ACC112 (cell line): ENCODE data around the gene IRF8.

Experiments used
- H2AFZ ChIP-seq: fragments of 200-600 bp; sonication (generic); one replicate; pipeline ENCODE4 v1.6.0; 2017; ENCODE audit warnings: antibody characterized with exemption, low read length; ENCODE audit not compliant: unreplicated experiment
- H3K27ac ChIP-seq: fragments of 200-600 bp; sonication (generic); 2 replicates; pipeline ENCODE4 v1.5.1; 2014; ENCODE audit warnings: low read depth, mild to moderate bottlenecking, antibody characterized with exemption, low read length, moderate library complexity
- H3K27me3 ChIP-seq: fragments of 200-600 bp; sonication (generic); 2 replicates; pipeline ENCODE4 v1.6.1; 2014; ENCODE audit warnings: mild to moderate bottlenecking, antibody characterized with exemption, low read length, moderate library complexity, mixed read lengths; ENCODE audit not compliant: insufficient read depth
- H3K36me3 ChIP-seq: fragments of 200-600 bp; sonication (generic); 2 replicates; pipeline ENCODE4 v1.6.1; 2016; ENCODE audit warnings: mild to moderate bottlenecking, antibody characterized with exemption, low read length, moderate library complexity, mixed read lengths; ENCODE audit not compliant: insufficient read depth
- H3K4me1 ChIP-seq: fragments of 200-600 bp; sonication (generic); one replicate; pipeline ENCODE4 v1.6.1; 2016; ENCODE audit warnings: low read length, mixed read lengths; ENCODE audit not compliant: insufficient read depth, unreplicated experiment, control insufficient read depth
- H3K4me3 ChIP-seq: fragments of 200-600 bp; sonication (generic); 2 replicates; pipeline ENCODE4 v1.5.1; 2014; ENCODE audit warnings: mild to moderate bottlenecking, low read depth, low read length
- H3K79me2 ChIP-seq: fragments of 200-600 bp; sonication (generic); one replicate; pipeline ENCODE4 v1.6.0; 2016; ENCODE audit warnings: low read length; ENCODE audit not compliant: control insufficient read depth, unreplicated experiment, insufficient read depth

IRF8 gene

GRCh38 chr16:85908889-85909589 is 10.1 kb downstream of the IRF8 start:
- Histone ChIP-seq H3K4me1 (peaks cover 9% of the 10 kb centered on the region), H3K27ac (no peak overlapping the region), H3K79me2 (no peaks in the 10 kb centered on the region), H3K36me3 (no peaks in the 10 kb centered on the region), H3K27me3 (peaks cover 57% of the 10 kb centered on the region), H2AFZ (no peak overlapping the region), H3K4me3 (no peak overlapping the region)

DNA sequence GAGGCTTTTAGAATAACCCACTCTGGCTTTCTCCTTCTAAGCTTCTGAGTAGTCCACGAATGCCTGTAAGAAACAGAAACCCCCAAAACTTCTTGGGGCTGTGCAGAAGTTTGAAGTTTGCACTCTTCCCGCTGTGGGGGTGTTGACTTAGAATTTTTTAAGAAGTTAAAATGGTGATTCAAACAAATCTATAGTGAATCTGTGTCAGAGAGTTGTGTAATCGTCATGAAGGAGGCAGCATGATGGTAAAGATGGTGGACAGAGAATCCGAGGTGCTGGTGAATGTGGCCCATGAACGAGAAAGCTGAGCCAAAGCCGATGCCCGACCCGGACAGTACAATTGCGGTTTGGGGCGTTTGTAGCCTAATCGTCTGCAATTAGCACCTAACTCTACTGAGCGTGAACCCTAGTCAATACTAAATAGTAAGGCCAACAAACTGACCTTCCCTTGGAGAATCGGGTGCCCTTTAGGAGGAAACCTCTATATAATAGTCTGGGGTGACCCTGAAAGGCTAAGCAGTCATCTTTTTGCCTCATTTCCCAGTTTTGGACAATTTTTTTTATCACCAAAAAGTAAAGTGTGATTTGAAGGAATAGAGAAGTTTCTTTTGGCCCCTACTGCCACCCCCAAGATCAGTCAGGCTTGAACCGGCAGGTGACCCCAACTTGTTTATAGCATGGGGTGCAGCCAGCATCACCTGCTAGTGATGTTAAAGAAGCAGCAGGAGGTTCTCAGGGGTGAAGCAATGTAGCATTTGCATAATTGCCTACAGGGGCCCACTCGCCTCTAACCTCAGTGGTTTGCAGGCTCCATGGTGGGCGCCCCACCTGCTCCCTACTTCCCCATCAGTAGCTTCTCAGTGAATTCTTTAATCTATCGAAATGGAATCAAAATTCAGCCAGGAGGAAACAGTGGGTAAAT is 11.2 kb downstream of the IRF8 start:
- H3K27me3 ChIP-seq = peaks cover 47% of the 10 kb centered on the region
- H3K27ac ChIP-seq = no peak overlapping the region
- H3K36me3 ChIP-seq = no peaks in the 10 kb centered on the region
- H3K4me1 ChIP-seq = peaks cover 9% of the 10 kb centered on the region
- no peak overlapping the region for H2AFZ ChIP-seq
- no peak overlapping the region for H3K4me3 ChIP-seq
- H3K79me2 ChIP-seq = no peaks in the 10 kb centered on the region

- Histone ChIP-seq H2AFZ (no peak overlapping the region), H3K36me3 (no peaks in the 10 kb centered on the region), H3K4me1 (peaks cover 9% of the 10 kb centered on the region), H3K4me3 (no peak overlapping the region), H3K79me2 (no peaks in the 10 kb centered on the region), H3K27ac (no peak overlapping the region), H3K27me3 (peaks cover 42% of the 10 kb centered on the region)
Observed at GRCh38 chr16:85910854-85911247, 11.9 kb downstream of the IRF8 start.

DNA sequence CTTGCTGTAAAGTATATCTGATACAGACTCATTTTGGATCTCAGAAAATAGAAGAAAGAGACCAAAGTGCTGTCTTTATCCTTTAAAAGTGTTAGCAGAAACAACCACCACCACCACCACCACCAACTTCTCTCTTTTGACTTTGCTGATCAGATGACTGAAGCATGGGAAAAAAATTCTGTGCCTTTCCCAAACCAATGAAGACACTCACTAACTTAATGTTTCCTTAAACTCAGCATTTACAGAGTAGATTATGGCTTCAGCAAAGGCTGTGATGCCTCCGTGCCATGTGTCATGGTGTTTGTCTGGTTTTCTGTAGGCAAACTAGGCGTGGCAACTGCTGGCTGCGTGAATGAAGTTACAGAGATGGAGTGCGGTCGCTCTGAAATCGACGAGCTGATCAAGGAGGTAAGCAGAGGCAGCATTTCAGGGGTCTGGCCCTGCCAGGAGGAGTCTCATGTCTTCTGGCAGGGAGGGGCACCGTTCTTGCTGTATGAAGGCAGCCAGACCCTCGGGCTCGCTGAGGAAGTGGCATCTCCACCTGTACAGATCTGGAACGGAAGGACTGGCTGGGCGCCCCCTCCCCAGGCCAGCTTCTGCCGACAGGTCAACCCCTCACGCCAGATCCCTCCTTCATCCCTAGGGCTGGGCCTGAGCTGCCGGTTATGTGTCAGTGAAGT is 12.4 kb downstream of the IRF8 start:
- Histone ChIP-seq H3K4me1 (peaks cover 11% of the 10 kb centered on the region), H2AFZ (no peak overlapping the region), H3K36me3 (no peaks in the 10 kb centered on the region), H3K4me3 (no peak overlapping the region), H3K79me2 (no peaks in the 10 kb centered on the region), H3K27me3 (peaks cover 40% of the 10 kb centered on the region), H3K27ac (no peak overlapping the region)

DNA sequence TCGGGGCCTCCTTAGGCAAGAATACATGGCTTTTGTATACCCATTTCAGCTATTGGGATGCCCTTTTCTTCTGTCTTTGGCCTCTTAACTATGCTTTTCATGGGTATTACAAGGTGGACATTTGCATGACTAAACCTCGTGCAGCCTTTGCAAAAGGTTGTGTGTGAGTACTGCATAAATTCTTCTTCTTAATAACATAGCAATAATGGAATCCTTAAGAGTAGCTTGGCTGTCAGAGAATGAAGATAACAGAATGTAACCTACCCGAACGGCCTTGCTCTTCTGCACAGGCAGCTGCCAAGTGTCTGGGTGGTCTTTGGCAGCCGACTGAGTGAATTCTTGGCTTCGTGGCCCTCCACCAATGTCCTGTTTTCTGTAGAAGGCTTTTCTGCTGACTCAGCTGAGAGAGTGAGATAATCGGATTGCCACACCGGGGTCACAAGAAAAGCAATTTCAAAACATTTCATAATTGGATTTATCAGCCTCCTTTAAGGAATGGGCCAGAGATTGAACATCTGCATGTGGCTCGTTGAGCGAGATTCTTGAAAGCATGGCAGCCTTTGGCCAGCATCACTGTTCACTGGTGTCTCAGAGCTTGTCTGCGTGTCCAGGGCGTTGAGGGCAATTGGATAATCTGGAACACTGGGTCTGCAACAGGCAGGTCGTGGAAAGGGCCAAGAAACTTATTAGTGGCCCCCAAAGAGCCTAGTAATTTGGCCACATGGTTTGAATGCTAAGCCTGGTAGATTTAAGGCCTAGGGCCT is 13.4 kb downstream of the IRF8 start:
- Histone ChIP-seq H3K36me3 (no peaks in the 10 kb centered on the region), H3K27ac (no peak overlapping the region), H2AFZ (no peak overlapping the region), H3K79me2 (no peaks in the 10 kb centered on the region), H3K4me1 (peaks cover 16% of the 10 kb centered on the region), H3K27me3 (peaks cover 40% of the 10 kb centered on the region), H3K4me3 (no peak overlapping the region)

DNA sequence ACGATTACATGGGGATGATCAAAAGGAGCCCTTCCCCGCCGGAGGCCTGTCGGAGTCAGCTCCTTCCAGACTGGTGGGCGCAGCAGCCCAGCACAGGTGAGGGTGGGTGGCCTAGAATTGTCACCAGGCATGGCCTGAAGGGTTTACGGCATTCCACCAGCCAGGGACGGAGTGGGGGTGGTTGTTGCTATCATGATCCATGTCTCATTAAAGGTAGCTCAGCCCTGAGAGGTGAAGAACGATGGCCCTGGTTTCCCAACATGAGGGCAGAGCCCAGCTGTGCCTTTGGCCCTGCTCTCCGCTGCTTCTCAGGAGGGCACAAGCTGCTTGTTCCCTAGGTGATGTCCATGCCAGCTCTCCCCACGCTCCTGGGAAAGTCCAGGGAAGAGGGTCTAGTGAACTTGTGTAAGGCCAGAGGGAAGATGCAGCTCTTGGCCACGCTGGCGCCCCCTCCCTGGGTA is 14.2 kb downstream of the IRF8 start:
- Histone ChIP-seq H3K36me3 (no peaks in the 10 kb centered on the region), H3K27ac (no peak overlapping the region), H3K27me3 (peaks cover 37% of the 10 kb centered on the region), H3K4me3 (no peak overlapping the region), H3K79me2 (no peaks in the 10 kb centered on the region), H2AFZ (no peak overlapping the region), H3K4me1 (peaks cover 16% of the 10 kb centered on the region)

DNA sequence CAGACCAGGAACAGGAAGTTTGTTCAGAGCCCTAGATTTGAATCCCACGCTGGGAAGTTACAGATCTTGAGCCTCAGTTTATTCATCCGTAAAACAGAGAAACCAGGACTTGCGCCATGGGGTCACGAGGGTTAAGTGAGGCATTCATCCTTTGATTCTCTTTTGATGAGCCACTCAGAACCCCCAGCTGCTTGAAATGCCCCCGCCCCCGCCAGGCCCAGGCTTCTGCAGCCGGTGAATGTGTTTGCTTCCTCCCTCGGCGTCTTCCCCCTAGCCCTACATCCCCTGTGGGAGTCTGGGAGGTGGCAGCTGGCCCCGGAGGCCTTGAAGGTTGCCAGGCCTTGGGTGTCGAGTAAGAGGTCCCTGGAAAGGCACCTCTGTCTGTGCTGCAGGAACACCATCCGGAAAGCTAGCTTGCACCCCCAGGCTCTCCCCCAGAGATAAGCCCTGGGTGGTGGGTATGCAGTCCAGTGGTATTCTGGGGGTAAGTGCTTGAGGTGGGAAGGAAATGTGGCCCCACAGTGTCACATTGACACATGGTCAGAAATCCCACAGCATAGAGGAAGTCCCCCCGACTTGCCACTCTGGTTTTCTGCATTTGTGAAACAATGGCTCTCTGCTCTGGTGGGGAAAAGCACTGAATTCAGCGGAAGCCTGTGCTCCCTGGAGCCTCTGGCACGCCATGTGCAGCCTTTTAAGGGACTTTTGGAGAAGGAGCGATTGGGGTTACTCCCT is 14.9 kb downstream of the IRF8 start:
- Histone ChIP-seq H2AFZ (no peak overlapping the region), H3K36me3 (no peaks in the 10 kb centered on the region), H3K4me3 (no peak overlapping the region), H3K27ac (no peak overlapping the region), H3K4me1 (peaks cover 16% of the 10 kb centered on the region), H3K79me2 (no peaks in the 10 kb centered on the region), H3K27me3 (peaks cover 30% of the 10 kb centered on the region)

GRCh38 chr16:85914423-85914794 is 15.4 kb downstream of the IRF8 start:
- Histone ChIP-seq H3K27me3 (peaks cover 25% of the 10 kb centered on the region), H3K4me1 (peaks cover 16% of the 10 kb centered on the region), H3K27ac (no peak overlapping the region), H3K36me3 (no peaks in the 10 kb centered on the region), H3K79me2 (no peaks in the 10 kb centered on the region), H3K4me3 (no peak overlapping the region), H2AFZ (no peak overlapping the region)

- Histone ChIP-seq H3K79me2 (no peaks in the 10 kb centered on the region), H2AFZ (no peak overlapping the region), H3K27me3 (peaks cover 16% of the 10 kb centered on the region), H3K4me1 (peaks cover 16% of the 10 kb centered on the region), H3K27ac (no peak overlapping the region), H3K36me3 (no peaks in the 10 kb centered on the region), H3K4me3 (no peak overlapping the region)
Observed at GRCh38 chr16:85915125-85915845, 16.3 kb downstream of the IRF8 start.
